OCI-LY7 (cell line): ENCODE data around the gene DESI1. TPM values are rescaled to one million over a fixed set of nuclear protein-coding genes. Genes with fewer than 3 reads are reported as not detected.
"Not testable (repeated sequence)": the region's sequence is repeated elsewhere in the genome, so short reads cannot be mapped to it uniquely, and the experiment has no call there.

Experiments used
- BruUV-seq: library from RNA; stranded (reverse); fragments of 400-500 nt; replicated peaks from 2 replicates; lab custom pipeline; 2021; lab: Mats Ljungman, UMichigan
- CTCF ChIA-PET: fragments of 300-600 bp; sonication (Branson Sonifier 250); formaldehyde crosslinking; loops from one replicate; lab custom pipeline; 2022; ENCODE audit warnings: antibody characterized with exemption; ENCODE audit not compliant: unreplicated experiment; lab: Charles Lee
- POLR2A ChIA-PET: fragments of 300-600 bp; sonication (Branson Sonifier 250); formaldehyde crosslinking; loops from one replicate; lab custom pipeline; 2022; ENCODE audit warnings: antibody characterized with exemption; lab: Charles Lee
- DNase-seq: peaks from one replicate; pipeline ENCODE4 v3.0.0-alpha.2; 2015; ENCODE audit warnings: low spot score
- H2AFZ ChIP-seq: fragments of 200-600 bp; sonication (generic), shearing (Covaris generic); 2 replicates; pipeline ENCODE4 v1.6.1; 2014; ENCODE audit warnings: mild to moderate bottlenecking, antibody characterized with exemption, low read length, moderate library complexity
- H3K27ac ChIP-seq: fragments of 200-600 bp; sonication (generic); 2 replicates; pipeline ENCODE4 v1.5.1; 2014; ENCODE audit warnings: mixed run types, low read depth, mild to moderate bottlenecking, moderate library complexity, low read length, inconsistent platforms; ENCODE audit not compliant: poor library complexity, severe bottlenecking
- H3K36me3 ChIP-seq: fragments of 200-600 bp; sonication (generic); 2 replicates; pipeline ENCODE4 v1.6.1; 2014; ENCODE audit warnings: mild to moderate bottlenecking, antibody characterized with exemption, low read length, moderate library complexity, mixed read lengths; ENCODE audit not compliant: insufficient read depth
- H3K4me1 ChIP-seq: fragments of 200-600 bp; sonication (generic); 2 replicates; pipeline ENCODE4 v1.5.1; 2014; ENCODE audit warnings: mild to moderate bottlenecking, low read length; ENCODE audit not compliant: insufficient read depth, poor library complexity, severe bottlenecking
- H3K4me2 ChIP-seq: fragments of 200-600 bp; sonication (generic); 2 replicates; pipeline ENCODE4 v1.6.1; 2014; ENCODE audit warnings: mild to moderate bottlenecking, low read length
- H3K4me3 ChIP-seq: fragments of 200-600 bp; sonication (generic); 2 replicates; pipeline ENCODE4 v1.5.1; 2014; ENCODE audit warnings: mild to moderate bottlenecking, low read depth, low read length; ENCODE audit not compliant: poor library complexity, severe bottlenecking
- H3K79me2 ChIP-seq: fragments of 200-600 bp; sonication (generic); 2 replicates; pipeline ENCODE4 v1.6.1; 2016; ENCODE audit warnings: low read depth, mild to moderate bottlenecking, low read length, moderate library complexity, mixed read lengths; ENCODE audit not compliant: insufficient read depth
- H3K9me2 ChIP-seq: fragments of 200-600 bp; sonication (generic); 2 replicates; pipeline ENCODE4 v1.6.1; 2016; ENCODE audit warnings: mild to moderate bottlenecking, low read length, mixed read lengths; ENCODE audit not compliant: insufficient read depth
- H3K9me3 ChIP-seq: fragments of 200-600 bp; sonication (generic); 2 replicates; pipeline ENCODE4 v1.6.1; 2014; ENCODE audit warnings: mild to moderate bottlenecking, mixed run types, low read length, mixed read lengths
- H4K20me1 ChIP-seq: fragments of 200-600 bp; sonication (generic); 2 replicates; pipeline ENCODE4 v1.6.1; 2014; ENCODE audit warnings: mild to moderate bottlenecking, antibody characterized with exemption, low read length, moderate library complexity, mixed read lengths; ENCODE audit not compliant: insufficient read depth
- EZH2phosphoT487 ChIP-seq: fragments of 200-600 bp; sonication (generic); IDR thresholded peaks from 2 replicates; pipeline ENCODE4 v1.6.1; 2018; ENCODE audit warnings: low read depth, borderline replicate concordance, mild to moderate bottlenecking, mixed run types, antibody characterized with exemption, low read length, moderate library complexity, mixed read lengths
- intact Hi-C: fragments of 100-400 bp; cut with micrococcal nuclease; formaldehyde crosslinking; loops from one replicate; pipeline ENCODE4 v1.10.0; 2022; ENCODE audit not compliant: unreplicated experiment
- total RNA-seq, 2 experiments: library from RNA; depleted of rRNA in 1 of 2; stranded (reverse); fragments of >200 nt in 1 of 2; shearing (Covaris generic) in 1 of 2; gene quantifications; 2 replicates each; pipeline ENCODE4 v1.2.3, GENCODE V29; 2014 to 2022
- TF ChIP-seq, protein P1 (sequence below): fragments of 200-600 bp; sonication (generic); conservative IDR thresholded peaks from 2 replicates; pipeline ENCODE4 v1.5.1; 2014; ENCODE audit warnings: mild to moderate bottlenecking, antibody characterized with exemption, low read length, moderate library complexity, mixed read lengths

The DESI1 gene
- total RNA-seq, 2 experiments from 2014 or later, result 39.0 to 65.0 TPM

DNA sequence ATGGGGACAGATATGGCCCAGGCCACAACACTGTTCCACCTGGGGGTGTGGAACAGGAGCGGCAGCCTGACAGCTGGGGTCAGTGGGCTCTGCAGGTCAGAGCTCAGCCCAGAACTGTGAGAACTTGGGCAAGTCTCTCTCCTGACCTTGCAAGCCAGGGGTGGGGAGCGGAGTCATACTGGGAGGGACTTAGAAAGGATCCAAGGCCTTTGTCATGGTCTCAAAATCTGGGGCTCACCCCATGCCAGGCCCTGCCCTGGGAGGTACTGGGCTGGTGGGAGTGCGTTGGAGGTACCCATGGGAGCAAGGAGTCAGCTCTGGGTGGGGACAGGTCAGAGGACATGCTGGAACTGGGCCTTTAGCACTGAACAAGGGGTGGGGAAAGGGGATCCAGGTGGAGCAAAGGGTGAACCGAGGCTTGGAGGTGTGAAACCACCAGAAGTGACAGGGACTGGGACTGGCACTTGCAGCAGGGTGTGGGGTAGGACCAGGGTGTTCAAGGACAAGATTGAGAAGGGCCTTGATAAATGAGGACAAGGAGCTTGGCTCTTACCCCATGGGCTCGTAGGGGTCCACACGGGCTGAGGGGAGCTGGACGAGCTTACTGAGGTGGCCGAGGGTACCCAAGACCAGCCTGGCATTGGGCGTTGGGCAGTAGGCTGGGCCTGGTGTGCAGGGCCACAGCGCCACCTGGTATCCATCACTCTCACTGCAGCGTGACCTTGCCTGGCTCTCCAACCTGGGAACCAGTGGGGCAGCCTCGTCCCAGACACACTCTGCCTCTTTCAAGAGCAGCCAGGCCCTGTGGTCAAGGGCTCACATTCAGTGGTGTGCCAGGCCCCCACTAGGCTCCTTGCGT is 23.8 kb downstream of the DESI1 start:
- Histone ChIP-seq H3K9me2 (no peaks in the 10 kb centered on the region), H4K20me1 (no peaks in the 10 kb centered on the region), H3K9me3 (no peaks in the 10 kb centered on the region), H2AFZ (no peak overlapping the region), H3K27ac (no peak overlapping the region), H3K36me3 (peaks cover 29% of the 10 kb centered on the region; the same call in 1 of the 2 replicates), H3K79me2 (no peaks in the 10 kb centered on the region), H3K4me1 (no peaks in the 10 kb centered on the region), H3K4me3 (no peak overlapping the region), H3K4me2 (no peak overlapping the region)
- no TSS peak for BruUV-seq
- peak; percentile 45 for DNase-seq
- intact Hi-C loops, result loop anchor here (5.0 kb wide), 1 partner anchor 195 kb away; no protein-coding TSS in a partner anchor
- POLR2A ChIA-PET, result interaction anchor here (0.5 kb wide), 1 partner anchor 1425 kb away, joined by 4 read pairs; no protein-coding TSS in a partner anchor
- no peak for TF ChIP-seq EZH2phosphoT487
- TF ChIP-seq, protein P1, sequence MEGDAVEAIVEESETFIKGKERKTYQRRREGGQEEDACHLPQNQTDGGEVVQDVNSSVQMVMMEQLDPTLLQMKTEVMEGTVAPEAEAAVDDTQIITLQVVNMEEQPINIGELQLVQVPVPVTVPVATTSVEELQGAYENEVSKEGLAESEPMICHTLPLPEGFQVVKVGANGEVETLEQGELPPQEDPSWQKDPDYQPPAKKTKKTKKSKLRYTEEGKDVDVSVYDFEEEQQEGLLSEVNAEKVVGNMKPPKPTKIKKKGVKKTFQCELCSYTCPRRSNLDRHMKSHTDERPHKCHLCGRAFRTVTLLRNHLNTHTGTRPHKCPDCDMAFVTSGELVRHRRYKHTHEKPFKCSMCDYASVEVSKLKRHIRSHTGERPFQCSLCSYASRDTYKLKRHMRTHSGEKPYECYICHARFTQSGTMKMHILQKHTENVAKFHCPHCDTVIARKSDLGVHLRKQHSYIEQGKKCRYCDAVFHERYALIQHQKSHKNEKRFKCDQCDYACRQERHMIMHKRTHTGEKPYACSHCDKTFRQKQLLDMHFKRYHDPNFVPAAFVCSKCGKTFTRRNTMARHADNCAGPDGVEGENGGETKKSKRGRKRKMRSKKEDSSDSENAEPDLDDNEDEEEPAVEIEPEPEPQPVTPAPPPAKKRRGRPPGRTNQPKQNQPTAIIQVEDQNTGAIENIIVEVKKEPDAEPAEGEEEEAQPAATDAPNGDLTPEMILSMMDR, result peak; percentile 80
- CTCF ChIA-PET, result interaction anchor here (0.7 kb wide), 1 partner anchor 22 kb away, joined by 4 read pairs; no protein-coding TSS in a partner anchor

DNA sequence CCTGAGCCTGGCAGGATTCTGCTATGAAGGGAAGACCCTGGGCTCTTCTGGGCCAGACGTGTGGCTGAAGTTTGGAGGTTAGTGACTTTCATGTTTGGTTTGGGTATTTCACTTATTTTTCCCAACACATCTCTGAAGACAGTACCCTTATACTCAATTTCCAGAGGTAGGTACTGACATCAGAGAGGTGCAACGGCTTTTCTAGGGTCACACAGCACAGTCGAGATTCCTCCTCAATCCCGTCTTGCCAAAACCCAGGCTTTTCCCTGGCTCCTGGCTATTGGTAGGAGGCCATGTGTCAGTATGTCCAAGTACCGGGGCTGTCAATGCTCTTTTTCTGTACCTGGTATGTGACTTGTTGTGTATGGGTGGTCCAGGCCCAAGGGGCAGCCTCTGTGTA is 25.1 kb downstream of the DESI1 start:
- Histone ChIP-seq H4K20me1 (no peaks in the 10 kb centered on the region), H3K36me3 (peaks cover 17% of the 10 kb centered on the region; the same call in 1 of the 2 replicates), H3K4me1 (peaks cover under 1% of the 10 kb centered on the region), H2AFZ (no peak overlapping the region), H3K79me2 (no peaks in the 10 kb centered on the region; the same call in 1 of the 2 replicates), H3K9me2 (no peaks in the 10 kb centered on the region), H3K4me2 (no peak overlapping the region), H3K4me3 (no peak overlapping the region), H3K9me3 (no peaks in the 10 kb centered on the region), H3K27ac (no peak overlapping the region)
- no TSS peak for BruUV-seq
- intact Hi-C loops, result loop anchor here (5.0 kb wide), 1 partner anchor 193 kb away; no protein-coding TSS in a partner anchor
- no peak for DNase-seq
- ChIA-PET CTCF (no interaction called here), POLR2A (no interaction called here)
- TF ChIP-seq EZH2phosphoT487, result no peak
- TF ChIP-seq, protein P1, result no peak

DNA sequence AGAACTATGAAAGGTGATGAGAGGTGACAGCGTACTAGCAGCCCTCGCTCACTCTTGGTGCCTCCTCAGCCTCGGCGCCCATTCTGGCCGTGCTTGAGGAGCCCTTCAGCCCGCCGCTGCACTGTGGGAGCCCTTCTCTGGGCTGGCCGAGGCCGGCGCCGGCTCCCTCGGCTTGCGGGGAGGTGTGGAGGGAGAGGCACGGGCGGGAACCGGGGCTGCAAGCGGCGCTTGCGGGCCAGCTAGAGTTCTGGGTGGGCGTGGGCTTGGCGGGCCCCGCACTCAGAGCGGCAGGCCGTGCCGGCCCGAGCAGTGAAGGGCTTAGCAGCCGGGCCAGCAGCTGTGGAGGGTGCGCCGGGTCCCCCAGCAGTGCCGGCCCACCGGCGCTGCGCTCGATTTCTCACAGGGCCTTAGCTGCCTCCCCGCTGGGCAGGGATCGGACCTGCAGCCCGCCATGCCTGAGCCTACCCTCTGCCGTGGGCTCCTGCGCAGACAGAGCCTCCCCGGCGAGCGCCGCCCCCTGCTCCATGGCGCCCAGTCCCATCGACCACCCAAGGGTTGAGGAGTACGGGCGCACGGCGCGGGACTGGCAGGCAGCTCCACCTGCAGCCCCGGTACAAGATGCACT is 27.4 kb downstream of the DESI1 start:
- intact Hi-C loops, H2AFZ ChIP-seq, H3K9me2 ChIP-seq, BruUV-seq, H4K20me1 ChIP-seq, H3K79me2 ChIP-seq, H3K36me3 ChIP-seq, H3K4me2 ChIP-seq, H3K4me3 ChIP-seq, POLR2A ChIA-PET, H3K9me3 ChIP-seq, CTCF ChIA-PET, H3K27ac ChIP-seq, DNase-seq: not testable (repeated sequence)
- H3K4me1 ChIP-seq, result peaks cover 11% of the 10 kb centered on the region
